ENCODE results near the gene SIRT2. TPM values are rescaled to one million over a fixed set of nuclear protein-coding genes. Genes with fewer than 3 reads are reported as not detected.

The SIRT2 gene
- total RNA-seq, 1 donor from 2014 or later: 32.7 TPM

DNA sequence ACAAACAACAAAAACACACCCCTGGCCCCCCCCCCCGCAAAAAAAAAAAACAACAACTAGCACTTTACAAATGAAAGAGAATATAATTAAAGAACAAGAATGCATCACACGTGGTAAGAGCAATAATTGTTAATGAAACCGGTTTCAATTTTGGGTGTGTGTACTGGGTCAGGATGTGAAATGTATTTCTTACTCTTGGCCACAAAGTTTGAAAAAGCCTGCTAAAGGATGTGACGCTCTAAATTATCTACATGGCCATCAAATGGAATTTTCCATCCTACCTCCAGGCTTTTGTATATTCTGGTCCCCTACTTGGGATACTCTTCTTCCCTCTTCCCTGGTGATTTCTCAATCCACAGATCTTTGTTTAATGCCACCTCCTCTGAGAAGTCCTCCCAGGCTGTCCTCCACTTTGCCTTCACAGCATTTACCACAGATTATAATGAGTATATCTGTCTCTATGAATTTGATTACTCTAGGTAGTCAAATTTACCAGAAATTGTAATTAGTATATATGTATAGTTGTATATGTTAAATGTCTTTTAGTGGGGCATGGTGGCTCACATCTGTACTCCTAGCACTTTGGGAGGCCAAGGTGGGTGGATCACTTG, 29.1 kb upstream of the SIRT2 start:
- intact Hi-C loops (cut with micrococcal nuclease): no loop called here
- Mint-ChIP-seq H3K36me3 (ENCODE audit: low read depth) (peaks cover 43% of the 10 kb centered on the region), H3K9me3 (no peaks in the 10 kb centered on the region), H3K4me1 (peaks cover 34% of the 10 kb centered on the region), H3K27me3 (no peaks in the 10 kb centered on the region), H3K4me3 (no peak overlapping the region), H3K27ac (no peak overlapping the region)
- CTCF ChIA-PET: interaction anchor here (2.4 kb wide), 1 partner anchor 41 kb away, joined by 10 read pairs; no protein-coding TSS in a partner anchor
- POLR2A ChIA-PET: interaction anchor here (0.7 to 1.5 kb wide), 4 partner anchors 11 to 194 kb away, joined by 3 to 7 read pairs (median 4); no protein-coding TSS in a partner anchor
- TF ChIP-seq, protein P1, sequence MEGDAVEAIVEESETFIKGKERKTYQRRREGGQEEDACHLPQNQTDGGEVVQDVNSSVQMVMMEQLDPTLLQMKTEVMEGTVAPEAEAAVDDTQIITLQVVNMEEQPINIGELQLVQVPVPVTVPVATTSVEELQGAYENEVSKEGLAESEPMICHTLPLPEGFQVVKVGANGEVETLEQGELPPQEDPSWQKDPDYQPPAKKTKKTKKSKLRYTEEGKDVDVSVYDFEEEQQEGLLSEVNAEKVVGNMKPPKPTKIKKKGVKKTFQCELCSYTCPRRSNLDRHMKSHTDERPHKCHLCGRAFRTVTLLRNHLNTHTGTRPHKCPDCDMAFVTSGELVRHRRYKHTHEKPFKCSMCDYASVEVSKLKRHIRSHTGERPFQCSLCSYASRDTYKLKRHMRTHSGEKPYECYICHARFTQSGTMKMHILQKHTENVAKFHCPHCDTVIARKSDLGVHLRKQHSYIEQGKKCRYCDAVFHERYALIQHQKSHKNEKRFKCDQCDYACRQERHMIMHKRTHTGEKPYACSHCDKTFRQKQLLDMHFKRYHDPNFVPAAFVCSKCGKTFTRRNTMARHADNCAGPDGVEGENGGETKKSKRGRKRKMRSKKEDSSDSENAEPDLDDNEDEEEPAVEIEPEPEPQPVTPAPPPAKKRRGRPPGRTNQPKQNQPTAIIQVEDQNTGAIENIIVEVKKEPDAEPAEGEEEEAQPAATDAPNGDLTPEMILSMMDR (IDR thresholded peaks at IDR 0.05): no peak
- DNase-seq: no peak
- ATAC-seq (ENCODE audit: low read depth): no peak

DNA sequence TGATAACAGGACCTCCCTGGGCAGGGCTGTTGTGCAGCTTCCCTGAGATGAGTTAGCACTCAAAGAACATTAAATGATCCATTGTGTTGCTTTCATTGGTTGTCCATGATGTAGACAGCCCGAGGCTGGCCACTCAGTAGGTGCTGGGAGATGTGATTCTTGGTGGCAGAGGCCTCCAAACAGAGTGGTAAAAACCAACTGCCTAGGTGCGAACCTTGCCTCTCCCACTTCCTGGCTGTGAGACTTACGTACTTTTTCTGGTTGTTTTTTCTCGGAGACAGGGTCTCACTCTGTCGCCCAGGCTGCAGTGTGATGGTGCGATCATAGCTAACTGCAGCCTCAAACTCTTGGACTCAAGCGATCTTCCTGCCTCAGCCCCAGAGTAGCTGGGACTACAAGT, 25.0 kb upstream of the SIRT2 start:
- ATAC-seq (ENCODE audit: low read depth) (no peak), DNase-seq (no peak)
- CTCF ChIA-PET: interaction anchor here (1.1 kb wide), 1 partner anchor 521 kb away, joined by 3 read pairs; the partner anchor contains the start of gene FAM98C
- TF ChIP-seq, protein P1 (IDR thresholded peaks at IDR 0.05): no peak
- Mint-ChIP-seq H3K36me3 (ENCODE audit: low read depth) (peaks cover 40% of the 10 kb centered on the region), H3K27me3 (no peaks in the 10 kb centered on the region), H3K9me3 (no peaks in the 10 kb centered on the region), H3K4me1 (peaks cover 6% of the 10 kb centered on the region), H3K4me3 (no peak overlapping the region), H3K27ac (no peak overlapping the region)
- intact Hi-C loops (cut with micrococcal nuclease): no loop called here
- POLR2A ChIA-PET: no interaction called here

DNA sequence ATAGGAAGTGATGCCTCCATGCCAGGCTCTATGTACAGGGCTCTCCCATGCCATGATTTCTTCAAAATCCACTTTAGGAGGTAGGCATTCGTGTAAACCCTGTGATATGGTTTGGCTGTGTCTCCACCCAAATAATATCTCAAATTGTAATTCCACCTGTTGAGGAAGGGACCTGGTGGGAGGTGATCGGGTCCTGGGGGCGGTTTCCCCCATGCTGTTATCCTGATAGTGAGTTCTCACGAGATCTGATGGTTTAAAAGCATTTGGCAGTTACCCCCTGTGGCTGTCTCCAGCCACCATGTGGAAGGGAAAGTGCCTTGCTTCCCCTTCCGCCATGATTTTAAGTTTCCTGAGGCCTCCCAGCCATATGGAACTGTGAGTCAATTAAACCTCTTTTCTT, 23.1 kb upstream of the SIRT2 start:
- CTCF ChIA-PET: no interaction called here
- H3K9me3 Mint-ChIP-seq: no peaks in the 10 kb centered on the region
- ATAC-seq (ENCODE audit: low read depth): no peak

DNA sequence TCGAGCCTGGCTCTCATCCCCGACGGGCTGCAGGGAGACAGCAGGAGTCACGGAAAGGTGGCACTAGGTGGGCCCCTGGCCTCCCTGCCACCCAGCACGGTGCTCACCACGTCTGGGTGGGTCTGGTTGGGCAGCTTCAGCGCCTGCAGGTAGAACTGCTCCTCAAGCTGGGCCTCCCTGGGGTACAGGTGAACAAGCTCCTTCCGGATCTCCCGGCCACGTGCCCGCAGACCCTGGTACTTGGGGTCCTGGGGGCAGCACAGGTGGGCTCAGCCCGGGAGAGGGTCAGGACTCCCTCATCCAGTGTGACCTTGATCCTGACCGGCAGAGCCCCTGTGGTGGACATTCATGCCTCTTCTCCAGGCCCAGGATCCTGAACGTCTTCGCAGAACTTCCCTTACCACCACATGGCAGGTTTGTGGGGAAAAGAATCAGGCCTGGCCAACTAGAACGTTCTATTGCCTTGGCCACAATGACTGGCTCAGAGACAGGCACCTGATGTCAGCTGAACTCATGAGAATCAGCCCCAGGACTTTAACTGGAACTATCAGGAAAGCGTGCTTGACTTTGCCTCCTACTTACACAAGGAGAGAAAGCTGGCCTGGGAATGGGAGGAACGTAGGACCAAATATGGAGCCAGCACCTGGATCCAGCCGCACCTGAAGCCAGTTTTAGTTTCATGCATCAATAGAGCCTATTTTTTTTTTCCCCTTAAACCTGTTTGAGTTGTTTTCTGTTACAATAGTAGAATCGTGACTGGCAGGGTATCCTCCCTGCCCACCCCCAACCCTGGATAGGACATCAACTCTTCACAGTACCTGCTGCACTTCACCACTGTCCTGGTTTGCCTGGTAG, 22.2 kb upstream of the SIRT2 start:
- POLR2A ChIA-PET: no interaction called here
- TF ChIP-seq, protein P1 (IDR thresholded peaks at IDR 0.05): no peak
- DNase-seq (no peak), ATAC-seq (ENCODE audit: low read depth) (no peak)
- no peaks in the 10 kb centered on the region for H3K27me3 Mint-ChIP-seq
- no peaks in the 10 kb centered on the region for H3K4me1 Mint-ChIP-seq
- H3K36me3 Mint-ChIP-seq (ENCODE audit: low read depth): peaks cover 35% of the 10 kb centered on the region
- no peak overlapping the region for H3K27ac Mint-ChIP-seq
- H3K4me3 Mint-ChIP-seq: no peak overlapping the region
- intact Hi-C loops (cut with micrococcal nuclease): no loop called here
- no peaks in the 10 kb centered on the region for H3K9me3 Mint-ChIP-seq
- CTCF ChIA-PET: no interaction called here

More for the DNA sequence above, 23.1 kb upstream of the SIRT2 start:
- no peak for DNase-seq
- intact Hi-C loops (cut with micrococcal nuclease): no loop called here
- Mint-ChIP-seq H3K36me3 (ENCODE audit: low read depth) (peaks cover 35% of the 10 kb centered on the region), H3K4me3 (no peak overlapping the region), H3K27ac (no peak overlapping the region), H3K4me1 (no peaks in the 10 kb centered on the region), H3K27me3 (no peaks in the 10 kb centered on the region)
- TF ChIP-seq, protein P1 (IDR thresholded peaks at IDR 0.05): no peak
- POLR2A ChIA-PET: no interaction called here
